GM21786 (cell line): ENCODE results near the gene SPEM2.

ENCODE experiments used
- ATAC-seq: cut with Tn5 transposase; IDR thresholded peaks from one replicate; pipeline ENCODE4 v1.9.1; 2021; ENCODE audit not compliant: unreplicated experiment

The SPEM2 gene

GRCh38 chr17:7403977-7404736 is 21.3 kb upstream of the SPEM2 start, which contains the start of gene TMEM256:
Gene TMEM256, minus strand, starts transcription at chr17:7404097. Its CDS starts 13 bp downstream, at chr17:7404084.
- peak; percentile 94 for ATAC-seq

GRCh38 chr17:7404737-7405349 is 20.6 kb upstream of the SPEM2 start:
- no peak for ATAC-seq

- no peak for ATAC-seq
These were observed 19.8 kb upstream of the SPEM2 start for GRCh38 chr17:7405350-7406234.

- ATAC-seq, result no peak
These were observed 19.1 kb upstream of the SPEM2 start for GRCh38 chr17:7406235-7406825.

- ATAC-seq, result no peak
These were observed 18.3 kb upstream of the SPEM2 start for GRCh38 chr17:7407082-7407481.

GRCh38 chr17:7407485-7408251 is 17.7 kb upstream of the SPEM2 start, which contains the start of gene NLGN2:
Gene NLGN2, plus strand, starts transcription at chr17:7407845. Its CDS starts 411 bp downstream, at chr17:7408256.
- ATAC-seq, result no peak

- no peak for ATAC-seq
These were observed 17.1 kb upstream of the SPEM2 start for GRCh38 chr17:7408252-7408727.

GRCh38 chr17:7408863-7409262 is 16.6 kb upstream of the SPEM2 start:
- no peak for ATAC-seq

- no peak for ATAC-seq
These were observed 15.7 kb upstream of the SPEM2 start for GRCh38 chr17:7409716-7410115.

- no peak for ATAC-seq
These were observed 14.6 kb upstream of the SPEM2 start for GRCh38 chr17:7410634-7411426.

GRCh38 chr17:7411427-7411750 is 14.0 kb upstream of the SPEM2 start:
- ATAC-seq, result no peak

GRCh38 chr17:7413346-7413985 is 11.9 kb upstream of the SPEM2 start:
- ATAC-seq, result no peak

- ATAC-seq, result no peak
These were observed 10.6 kb upstream of the SPEM2 start for GRCh38 chr17:7414837-7415236.

GRCh38 chr17:7415784-7416183 is 9.6 kb upstream of the SPEM2 start:
- ATAC-seq, result no peak

- ATAC-seq, result no peak
These were observed 9.1 kb upstream of the SPEM2 start for GRCh38 chr17:7416323-7416722.

GRCh38 chr17:7417056-7417655 is 8.3 kb upstream of the SPEM2 start:
- ATAC-seq, result no peak

GRCh38 chr17:7418472-7419152 is 6.8 kb upstream of the SPEM2 start:
- ATAC-seq, result no peak
